Stimulated activated CD8-positive, alpha-beta memory T cell treated with anti-CD3 and anti-CD28 coated beads, Interleukin-12 subunit alpha, Interleukin-12 subunit beta, amount 100 ng/mL, for 4 hours (primary cell): ENCODE results near the gene PAPLN.

Experiments
- DNase-seq: peaks from one replicate; pipeline ENCODE4 v3.0.0-alpha.2; 2020; ENCODE audit warnings: low read depth

The PAPLN gene

GRCh38 chr14:73232984-73233383 lies 4.3 kb upstream of the PAPLN start:
- DNase-seq, result no peak

GRCh38 chr14:73233564-73233963 lies 3.7 kb upstream of the PAPLN start:
- DNase-seq, result no peak

- DNase-seq, result no peak
Measured at GRCh38 chr14:73234029-73234428, 3.3 kb upstream of the PAPLN start.

GRCh38 chr14:73234586-73235394 lies 2.5 kb upstream of the PAPLN start:
- DNase-seq, result no peak

- no peak for DNase-seq
Measured at GRCh38 chr14:73235531-73236155, 1.7 kb upstream of the PAPLN start.

- DNase-seq, result no peak
Measured at GRCh38 chr14:73236157-73236556, 1.1 kb upstream of the PAPLN start.

GRCh38 chr14:73236752-73237218 lies 521 bp upstream of the PAPLN start:
- DNase-seq, result no peak

GRCh38 chr14:73237786-73238423 lies 599 bp downstream of the PAPLN start:
- DNase-seq, result no peak

GRCh38 chr14:73238424-73238852 lies 1.1 kb downstream of the PAPLN start:
- DNase-seq, result no peak

- DNase-seq, result no peak
Measured at GRCh38 chr14:73238941-73239340, 1.6 kb downstream of the PAPLN start.

GRCh38 chr14:73239393-73240241 lies 2.3 kb downstream of the PAPLN start:
- no peak for DNase-seq

- DNase-seq, result no peak
Measured at GRCh38 chr14:73240816-73241480, 3.6 kb downstream of the PAPLN start.

GRCh38 chr14:73241481-73242165 lies 4.3 kb downstream of the PAPLN start:
- no peak for DNase-seq

GRCh38 chr14:73242357-73242901 lies 5.1 kb downstream of the PAPLN start:
- DNase-seq, result no peak

GRCh38 chr14:73243341-73243740 lies 6.0 kb downstream of the PAPLN start:
- no peak for DNase-seq

- DNase-seq, result no peak
Measured at GRCh38 chr14:73243748-73244147, 6.4 kb downstream of the PAPLN start.

GRCh38 chr14:73244541-73245290 lies 7.4 kb downstream of the PAPLN start:
- no peak for DNase-seq

- peak; percentile 16 for DNase-seq
Measured at GRCh38 chr14:73245480-73246325, 8.4 kb downstream of the PAPLN start.
